Right lung (tissue), 5 donors: ENCODE data around the gene ACP7. TPM values are rescaled to one million over a fixed set of nuclear protein-coding genes. Genes with fewer than 3 reads are reported as not detected.
"Not testable (repeated sequence)": the region's sequence is repeated elsewhere in the genome, so short reads cannot be mapped to it uniquely, and the experiment has no call there.

Experiments
- DNase-seq, 2 donors: peaks; one replicate each; pipeline ENCODE4 v3.0.0-alpha.2; 2013
- polyA plus RNA-seq, 5 donors: library from polyadenylated mRNA; unstranded; fragments of 120-200 nt; gene quantifications; one replicate each; pipeline versions ENCODE4 v1.2.1 to v1.2.3, GENCODE V29; 2013; ENCODE audit warnings: inconsistent platforms in 1 of 5, low replicate concordance in 1 of 5; ENCODE audit not compliant: insufficient read length in 5 of 5, insufficient read depth in 1 of 5

ACP7 gene
- polyA plus RNA-seq, 5 donors, result 0.08 to 0.16 (median 0.14) TPM

DNA sequence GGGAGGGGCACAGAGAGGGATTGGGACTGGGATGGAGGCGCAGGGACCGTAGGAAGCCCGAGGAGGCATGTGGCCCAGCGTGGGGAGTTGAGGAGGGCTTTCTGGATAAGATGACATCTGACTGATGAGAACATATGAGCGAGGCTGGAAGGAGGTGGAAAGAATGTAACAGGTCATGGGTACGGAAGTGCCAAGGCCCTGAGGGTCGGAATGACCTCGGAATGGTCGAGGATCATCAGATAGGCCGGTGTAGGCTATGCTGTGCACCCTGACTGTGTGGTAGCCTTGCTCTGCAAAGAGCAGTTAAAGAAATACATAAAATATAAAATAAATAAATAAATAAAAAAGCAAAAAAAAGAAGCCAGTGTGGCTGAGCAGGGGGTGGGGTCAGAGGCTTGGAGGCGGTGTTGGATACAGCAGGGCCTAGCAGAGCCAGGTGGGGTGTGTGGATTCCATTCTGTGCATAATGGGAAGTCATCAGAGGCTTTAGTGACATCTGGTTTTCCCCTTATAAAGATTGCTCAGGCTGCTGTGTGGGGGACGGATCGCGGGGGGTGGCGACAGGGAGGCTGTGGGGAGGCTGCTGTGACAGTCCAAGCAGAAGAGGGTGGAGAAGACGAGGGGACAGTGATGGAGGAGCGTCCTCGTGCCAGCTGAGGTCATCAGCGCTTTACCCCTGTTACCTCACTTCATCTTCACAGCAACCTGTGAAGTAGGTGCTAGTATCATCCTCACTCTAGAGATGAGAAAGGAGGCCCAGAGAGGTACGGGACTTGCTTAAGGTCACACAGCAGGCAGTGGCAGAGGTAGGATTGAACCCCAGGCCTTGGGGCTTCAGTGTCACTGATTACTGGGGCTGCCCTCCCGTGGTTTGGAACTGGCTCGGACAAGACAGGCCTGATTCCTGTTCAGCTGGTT, 46.4 kb downstream of the ACP7 start:
- DNase-seq, result no peak

- DNase-seq, result no peak
Measured at GRCh38 chr19:39131255-39131755, 47.1 kb downstream of the ACP7 start.

DNA sequence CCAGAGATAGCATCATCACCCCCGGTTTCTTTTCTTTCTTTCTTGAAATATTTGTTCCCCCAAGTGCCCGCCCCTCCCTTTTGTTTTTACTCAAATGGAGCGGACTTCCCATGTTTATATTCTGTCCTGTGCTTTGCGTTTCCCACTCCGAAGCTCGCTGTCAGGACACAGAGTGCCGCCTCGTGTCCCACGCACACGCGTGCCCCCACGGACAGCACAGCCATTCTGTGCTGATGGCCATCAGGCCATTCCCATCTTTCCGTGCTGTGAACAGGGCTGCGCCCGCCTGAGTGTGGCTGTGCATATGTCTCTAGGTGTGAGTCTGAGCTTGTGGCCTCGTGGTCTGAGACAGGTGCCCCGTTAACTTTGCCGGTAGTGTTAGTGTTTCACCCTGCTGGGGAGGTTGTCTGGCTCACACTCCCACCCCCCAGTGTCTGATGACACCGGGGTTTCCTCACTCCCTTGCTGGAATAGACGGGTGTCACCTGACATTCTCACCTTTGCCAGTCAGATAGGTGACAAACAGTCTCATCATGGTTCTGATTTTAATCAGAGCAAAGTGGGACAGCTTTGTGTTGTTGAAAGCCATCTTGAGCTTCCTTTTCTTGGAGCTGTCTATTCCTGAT, 48.3 kb downstream of the ACP7 start:
- no peak for DNase-seq

DNA sequence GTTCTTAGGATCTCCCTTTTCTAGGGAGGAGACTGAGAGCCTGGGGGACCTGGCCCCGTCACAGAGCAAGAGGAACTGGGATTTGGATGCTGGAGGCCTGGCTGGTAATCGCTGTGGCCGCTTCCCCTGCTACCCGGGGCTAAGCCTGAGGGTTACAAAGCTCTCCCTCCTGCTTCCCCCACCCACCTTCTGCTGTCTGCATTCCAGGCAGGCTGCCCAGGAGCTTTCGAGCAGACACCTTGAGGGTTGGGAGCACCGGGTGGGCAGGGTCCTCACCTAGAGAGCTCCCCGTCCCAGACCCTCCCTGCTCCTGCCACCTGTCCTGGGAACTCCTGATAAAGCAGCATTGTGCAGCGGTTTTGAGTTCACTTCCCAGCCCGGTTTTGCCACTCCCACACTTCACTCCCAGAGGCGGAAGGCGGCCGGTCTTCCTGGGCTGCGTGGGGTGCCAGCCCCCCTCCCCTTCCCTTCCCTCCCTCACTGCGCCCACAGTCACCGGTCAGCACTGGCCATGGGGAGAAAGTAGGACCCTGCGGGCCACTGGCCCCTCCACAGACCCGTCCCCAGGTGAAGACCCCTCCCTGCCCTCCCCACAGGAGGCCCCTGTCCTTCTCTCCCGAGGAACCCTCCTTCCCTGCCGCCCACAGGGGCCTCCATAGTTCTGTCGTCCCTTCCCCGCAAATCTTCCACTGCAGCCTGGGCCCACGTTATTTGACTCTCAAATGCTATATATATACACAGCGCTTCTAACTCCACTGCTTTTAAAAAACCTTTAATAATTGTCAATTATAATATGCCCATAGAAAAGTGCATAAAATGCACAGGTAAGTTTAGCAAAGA, 49.5 kb downstream of the ACP7 start:
- no peak for DNase-seq

- DNase-seq, result no peak
Measured at GRCh38 chr19:39135701-39136100, 51.5 kb downstream of the ACP7 start.

DNA sequence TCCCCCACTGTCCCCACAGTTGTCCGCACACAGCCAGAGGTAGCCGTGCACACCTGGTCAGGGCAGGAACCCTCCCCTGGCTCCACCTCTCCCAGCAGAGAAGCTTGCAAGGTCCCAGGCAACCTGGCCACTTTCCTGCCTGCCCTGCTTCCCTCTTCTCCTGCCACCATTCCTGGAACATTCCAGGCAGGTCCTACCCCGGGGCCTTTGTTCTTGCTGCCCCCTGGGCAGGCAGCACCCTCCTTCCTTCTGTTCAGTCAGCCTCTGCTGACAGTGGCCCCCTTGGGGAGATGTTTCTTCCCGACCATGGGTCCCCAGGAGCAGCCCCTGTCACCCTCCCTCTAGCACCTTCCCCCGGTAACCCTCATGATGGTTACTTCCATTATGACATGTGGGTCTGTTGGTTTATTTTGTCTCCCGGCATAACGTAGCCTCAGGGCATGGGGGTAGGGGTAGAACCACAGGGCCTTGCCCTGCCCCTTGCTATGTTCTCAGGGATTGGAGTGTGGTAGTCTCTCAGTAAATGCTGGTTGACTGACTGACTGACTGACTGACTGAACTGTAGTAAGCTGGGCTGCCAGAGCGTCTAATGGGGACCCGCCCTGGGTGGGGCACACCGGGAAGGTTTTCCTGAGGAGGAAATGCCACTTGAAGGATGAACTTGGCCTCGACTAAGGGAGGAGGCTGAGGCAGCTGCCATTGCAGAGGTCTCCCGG, 52.2 kb downstream of the ACP7 start:
- DNase-seq, result no peak

- no peak for DNase-seq
Measured at GRCh38 chr19:39137131-39137530, 53.0 kb downstream of the ACP7 start.

GRCh38 chr19:39138221-39139211, 54.3 kb downstream of the ACP7 start:
- no peak for DNase-seq

GRCh38 chr19:39139305-39139874, 55.2 kb downstream of the ACP7 start:
- DNase-seq, result no peak

DNA sequence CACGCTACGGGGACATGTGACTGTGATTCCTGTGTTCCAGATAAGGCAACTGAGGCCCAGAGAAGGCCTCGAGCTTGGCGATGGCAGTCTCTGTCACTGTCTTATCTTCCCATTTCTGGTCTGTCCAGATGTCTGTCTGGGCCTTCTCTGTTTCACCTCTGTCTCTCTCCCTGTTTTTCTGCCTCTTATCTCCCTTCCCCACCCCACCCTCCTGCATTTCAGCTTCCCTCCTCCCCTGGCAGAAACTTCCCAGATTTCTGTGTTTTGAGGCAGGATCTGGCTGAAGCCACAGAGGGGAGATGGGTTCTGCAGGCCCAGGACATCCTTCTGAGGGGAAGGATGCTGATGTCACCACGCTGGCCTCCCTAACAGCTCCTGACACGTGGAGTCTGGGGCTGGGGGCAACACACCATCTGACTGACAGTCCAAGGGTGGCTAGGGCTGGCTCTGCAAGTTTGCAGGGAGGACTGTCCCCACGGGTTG, 55.8 kb downstream of the ACP7 start:
- DNase-seq, result no peak

DNA sequence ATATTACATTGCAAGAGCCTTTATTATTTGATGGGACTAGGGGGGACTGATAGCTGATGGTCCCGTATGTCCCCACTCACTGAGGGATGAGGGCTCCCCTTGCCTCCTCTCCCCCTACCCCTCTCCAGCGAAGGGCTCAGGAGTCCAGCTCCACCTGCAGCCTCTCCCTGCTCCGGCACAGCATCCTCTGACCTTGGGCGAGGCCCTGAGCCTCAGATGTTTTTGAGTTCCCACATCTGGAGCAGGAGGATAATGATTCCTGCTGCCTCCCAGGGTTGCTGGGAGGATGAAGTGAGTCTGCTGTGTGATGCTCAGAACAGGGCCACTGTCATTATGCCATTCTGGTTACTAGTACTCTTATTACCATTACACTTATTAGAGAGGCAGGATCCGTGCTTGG, 56.4 kb downstream of the ACP7 start:
- no peak for DNase-seq

- no peak for DNase-seq
Measured at GRCh38 chr19:39141929-39142328, 57.8 kb downstream of the ACP7 start.

GRCh38 chr19:39142630-39143029, 58.5 kb downstream of the ACP7 start:
- DNase-seq, result no peak

- DNase-seq, result not testable (repeated sequence)
Measured at GRCh38 chr19:39143757-39144289, 59.7 kb downstream of the ACP7 start.

GRCh38 chr19:39144290-39145071, 60.3 kb downstream of the ACP7 start:
- DNase-seq, result no peak

DNA sequence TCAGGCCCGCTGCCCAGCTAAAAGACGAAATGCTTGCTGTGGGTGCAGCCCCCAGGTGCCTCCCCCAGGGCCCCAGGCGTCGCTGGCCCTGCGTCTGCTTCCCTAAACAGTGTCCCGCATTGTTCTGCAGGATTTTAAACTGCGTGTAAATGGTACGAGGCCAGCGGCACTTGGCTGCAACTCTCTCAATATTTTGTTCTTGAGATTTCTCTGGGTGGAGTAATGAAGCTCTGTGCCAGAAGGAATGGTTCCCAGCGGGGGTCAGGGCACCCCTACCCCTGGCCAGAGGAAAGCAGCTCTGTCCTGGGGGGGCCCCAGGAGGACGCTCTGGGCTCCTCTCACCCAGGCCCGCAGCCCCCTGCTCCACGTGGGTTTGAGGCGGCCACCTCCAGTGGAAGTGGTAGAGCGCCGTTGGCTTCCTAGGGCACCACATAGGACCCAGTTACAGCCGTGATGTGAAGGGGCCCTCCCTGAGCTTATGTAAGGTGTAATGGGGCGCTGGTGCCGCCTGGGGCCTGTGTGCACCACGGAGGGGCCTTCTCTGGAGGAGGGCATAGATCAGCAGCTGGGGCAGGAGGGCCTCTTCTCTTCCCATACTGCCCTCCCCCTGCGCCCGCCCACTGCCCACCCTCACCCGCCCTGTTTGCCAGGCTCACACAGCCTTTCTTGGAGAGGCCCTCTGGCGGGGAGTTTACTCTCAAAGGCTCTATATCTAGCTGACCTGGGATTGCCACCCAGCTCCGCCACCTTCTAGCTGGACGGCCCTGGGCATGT, 61.2 kb downstream of the ACP7 start:
- DNase-seq, result no peak

DNA sequence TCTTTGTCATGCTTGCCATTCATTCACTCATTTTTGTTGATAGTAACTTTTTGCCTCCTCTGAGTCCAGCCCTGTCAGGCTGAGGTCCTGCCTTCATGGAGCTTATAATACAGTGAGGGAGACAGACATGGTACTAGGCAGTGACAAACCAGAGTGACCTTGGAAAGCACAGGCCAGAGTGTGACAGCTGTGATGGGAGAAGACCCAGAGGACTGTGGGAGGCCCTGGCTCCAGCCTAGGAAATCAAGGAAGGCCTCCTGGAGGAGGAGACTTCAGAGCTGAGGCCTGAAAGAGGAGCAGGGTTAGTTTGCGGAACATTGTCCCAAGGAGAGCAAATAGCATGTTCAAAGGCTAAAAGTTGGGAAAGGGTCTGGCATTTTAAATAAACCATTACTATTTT, 61.9 kb downstream of the ACP7 start:
- no peak for DNase-seq
